ENCODE data around the gene CABLES1.
"Not testable (repeated sequence)": the region's sequence is repeated elsewhere in the genome, so short reads cannot be mapped to it uniquely, and the experiment has no call there.

The CABLES1 gene

DNA sequence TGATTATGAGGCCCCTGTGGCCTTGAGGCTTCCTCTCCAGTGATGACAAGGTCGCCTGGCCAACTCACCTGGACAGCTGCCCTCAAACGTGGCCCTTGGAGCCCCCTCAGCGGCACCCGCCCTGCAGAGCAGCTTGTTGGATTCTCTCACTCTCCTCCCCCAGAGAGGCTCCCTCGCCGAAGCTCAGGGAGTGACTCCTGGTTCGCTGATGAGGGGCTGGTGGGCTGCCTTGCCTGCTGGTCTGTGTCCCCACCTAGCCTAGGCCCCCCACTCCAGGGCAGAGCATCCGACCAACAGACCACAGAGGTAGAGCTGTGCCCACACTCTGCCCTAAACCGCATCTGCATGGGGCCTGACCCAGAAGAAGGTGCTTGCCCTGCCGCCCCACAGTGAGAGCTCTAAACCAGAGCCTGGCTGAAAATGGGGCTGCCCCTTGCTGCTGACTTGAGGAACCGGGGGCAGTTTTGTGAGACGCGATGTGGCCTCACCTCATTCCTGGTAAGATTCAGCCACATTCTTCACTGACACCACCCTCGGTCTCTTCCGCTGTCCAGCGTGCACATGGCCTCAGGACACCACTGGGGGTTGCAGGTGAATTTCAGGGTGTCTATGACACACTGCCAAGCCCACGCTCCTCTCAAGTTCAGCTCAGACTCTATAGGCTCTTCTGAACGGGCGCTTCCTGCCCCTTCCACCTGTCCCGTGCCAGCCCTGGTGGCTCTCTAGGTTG lies 131.6 kb downstream of the CABLES1 start:
- DNase-seq (ENCODE audit: low read depth in 2 of 2), result no peak

DNA sequence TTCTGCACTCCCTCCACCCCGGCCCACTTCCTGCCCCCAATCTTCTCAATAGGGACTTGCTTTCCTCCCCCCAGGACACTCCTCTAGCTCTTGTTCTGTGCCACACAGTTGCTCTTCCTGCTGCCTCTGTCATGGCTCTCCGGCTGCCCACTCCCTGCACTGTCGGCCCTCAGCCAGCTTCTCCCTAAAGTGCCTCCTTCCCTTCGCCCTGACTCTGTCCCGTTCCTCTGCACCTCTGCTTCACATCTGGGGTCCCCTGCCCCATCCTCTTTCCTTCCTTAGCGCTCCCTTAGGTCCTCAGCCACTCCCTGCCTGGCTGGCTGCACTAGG lies 132.1 kb downstream of the CABLES1 start:
- DNase-seq (ENCODE audit: low read depth in 2 of 2), result no peak

DNA sequence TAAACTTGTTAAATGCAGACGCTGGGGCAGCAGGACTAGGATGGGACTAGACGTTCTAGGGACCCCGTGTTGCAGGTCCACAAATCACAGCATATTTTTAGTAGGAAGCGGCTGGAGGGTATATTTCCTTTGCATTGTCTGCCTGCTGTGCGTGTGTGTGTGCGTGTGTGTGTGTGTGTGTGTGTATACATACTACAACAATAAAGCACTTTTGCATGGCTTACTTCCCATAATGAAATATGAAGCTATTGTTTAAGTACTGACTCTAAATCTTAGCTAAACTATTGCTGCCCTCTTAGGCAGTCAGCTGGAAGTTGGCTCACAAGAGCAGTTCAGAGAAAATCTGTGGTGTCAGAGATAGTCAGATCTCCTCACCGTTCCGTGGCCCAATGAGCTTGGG lies 133.4 kb downstream of the CABLES1 start:
- DNase-seq (ENCODE audit: low read depth in 2 of 2), result no peak

DNA sequence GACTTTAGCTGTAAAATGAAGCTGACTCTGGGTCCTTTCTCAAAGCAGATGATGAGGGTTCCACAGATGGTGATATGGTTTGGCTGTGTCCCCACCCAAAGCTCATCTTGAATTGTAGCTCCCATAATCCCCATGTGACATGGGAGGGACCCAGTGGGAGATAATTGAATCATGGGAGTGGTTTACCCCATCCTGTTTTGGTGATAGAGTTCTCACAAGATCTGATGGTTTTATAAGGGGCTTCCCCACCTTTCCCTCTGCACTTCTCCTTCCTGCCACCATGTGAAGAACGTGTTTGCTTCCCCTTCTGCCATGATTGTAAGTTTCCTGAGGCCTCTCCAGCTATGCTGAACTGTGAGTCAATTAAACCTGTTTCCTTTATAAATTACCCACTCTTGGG lies 133.8 kb downstream of the CABLES1 start:
- not testable (repeated sequence) for DNase-seq (ENCODE audit: low read depth in 2 of 2)

DNA sequence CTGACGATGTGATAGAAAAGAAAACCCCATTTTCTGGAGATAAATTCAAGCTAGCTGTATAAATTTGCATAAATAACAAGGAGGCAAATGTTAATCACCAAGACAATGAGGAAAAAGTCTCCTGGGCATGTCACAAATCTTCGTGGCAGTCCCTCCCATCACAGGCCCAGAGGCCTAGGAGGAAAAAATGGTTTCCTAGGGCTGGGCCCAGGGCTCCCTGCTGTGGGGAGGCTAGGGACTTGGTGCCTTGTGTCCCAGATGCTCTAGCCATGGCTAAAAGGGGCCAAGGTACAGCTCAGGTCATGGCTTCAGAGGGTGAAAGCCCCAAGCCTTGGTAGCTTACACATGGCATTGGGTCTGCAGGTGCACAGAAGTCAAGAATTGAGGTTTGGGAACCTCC lies 134.6 kb downstream of the CABLES1 start:
- DNase-seq (ENCODE audit: low read depth in 2 of 2), result no peak

DNA sequence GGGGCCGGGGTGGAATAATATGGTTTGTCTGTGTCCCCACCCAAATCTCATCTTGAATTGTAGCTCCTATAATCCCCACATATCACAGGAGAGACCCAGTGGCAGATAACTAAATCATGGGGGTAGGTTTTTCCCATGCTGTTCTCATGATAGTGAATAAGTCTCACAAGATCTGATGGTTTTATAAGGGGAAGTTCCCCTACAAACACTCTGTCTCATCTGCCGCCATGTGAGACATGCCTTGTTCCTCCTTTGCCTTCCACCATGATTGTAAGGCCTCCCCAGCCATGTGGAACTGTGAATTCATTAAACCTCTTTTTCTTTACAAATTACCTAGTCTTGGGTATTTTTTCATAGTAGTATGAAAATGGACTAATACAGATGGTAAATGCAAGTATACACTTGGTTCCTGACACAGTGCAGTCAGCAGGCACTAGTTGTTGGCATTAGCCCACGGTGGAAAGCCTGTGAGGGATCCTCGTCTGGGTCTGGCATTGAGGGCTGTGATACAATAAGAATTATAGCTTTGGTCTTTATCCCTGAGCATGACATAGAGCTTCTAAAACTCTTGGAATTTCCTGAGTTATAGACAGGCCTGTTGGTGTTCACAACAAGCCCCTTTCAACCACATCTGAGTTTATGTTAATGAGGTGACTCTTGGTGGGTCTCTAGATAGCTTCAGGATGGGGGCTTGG lies 135.8 kb downstream of the CABLES1 start:
- DNase-seq (ENCODE audit: low read depth in 2 of 2), result no peak

DNA sequence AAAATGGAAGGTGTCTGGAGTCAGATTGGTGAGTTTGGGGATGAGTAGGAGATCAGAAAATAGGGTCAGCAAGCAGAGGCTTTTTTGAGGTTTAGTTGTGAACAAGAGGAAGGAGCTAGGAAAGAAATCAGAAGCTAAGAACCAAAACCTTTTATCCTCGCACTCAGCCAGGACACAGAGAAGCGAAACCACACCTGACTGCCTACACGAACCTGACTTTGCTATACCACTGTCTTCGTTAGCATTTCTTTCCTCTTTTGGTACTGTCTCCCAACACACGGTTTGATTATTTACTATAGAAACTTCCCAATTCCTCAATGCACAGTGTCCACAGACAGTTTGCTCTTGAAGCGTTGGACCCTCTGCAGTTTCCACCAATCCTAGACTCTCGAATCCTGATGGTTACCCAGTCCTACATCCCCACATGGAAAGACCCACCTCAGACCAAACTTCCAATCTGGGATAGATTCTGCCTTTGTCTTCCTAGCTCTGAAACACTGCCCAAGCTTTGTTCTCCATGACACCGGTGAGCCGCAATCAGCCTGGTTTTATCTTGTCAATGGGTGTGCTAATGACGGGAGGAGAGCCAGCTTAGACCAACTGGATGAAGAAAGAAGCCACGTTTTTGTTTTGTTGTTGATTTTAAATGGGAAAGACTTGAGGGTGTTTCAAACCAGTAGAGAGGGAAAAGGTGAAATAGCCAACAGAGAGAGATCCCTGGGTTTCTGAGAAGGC lies 137.4 kb downstream of the CABLES1 start:
- DNase-seq (ENCODE audit: low read depth in 2 of 2), result no peak

DNA sequence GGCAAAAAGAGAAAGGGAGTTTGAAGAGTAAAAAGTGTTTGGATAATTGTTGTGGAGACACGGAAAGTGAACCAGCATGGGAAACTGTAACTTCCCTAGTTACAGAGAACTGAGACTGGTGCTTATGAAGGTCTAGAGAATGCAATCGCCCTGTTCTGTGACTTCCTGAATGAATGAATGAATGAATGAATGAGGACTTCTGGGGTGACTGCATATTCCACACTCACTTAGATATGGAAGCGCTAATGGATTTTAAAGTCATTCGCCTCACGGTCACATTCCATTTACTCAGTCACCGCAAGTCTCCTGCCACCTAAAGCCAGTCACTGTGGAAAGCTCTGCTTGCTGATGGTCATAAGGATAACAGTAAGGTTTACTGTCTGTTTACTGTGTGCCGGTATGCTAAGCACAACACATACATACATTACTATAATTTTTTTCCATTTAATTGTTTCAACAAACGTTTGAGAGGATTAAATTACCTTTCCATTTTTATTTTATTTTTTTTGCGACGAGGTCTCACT lies 138.2 kb downstream of the CABLES1 start:
- DNase-seq (ENCODE audit: low read depth in 2 of 2), result no peak

DNA sequence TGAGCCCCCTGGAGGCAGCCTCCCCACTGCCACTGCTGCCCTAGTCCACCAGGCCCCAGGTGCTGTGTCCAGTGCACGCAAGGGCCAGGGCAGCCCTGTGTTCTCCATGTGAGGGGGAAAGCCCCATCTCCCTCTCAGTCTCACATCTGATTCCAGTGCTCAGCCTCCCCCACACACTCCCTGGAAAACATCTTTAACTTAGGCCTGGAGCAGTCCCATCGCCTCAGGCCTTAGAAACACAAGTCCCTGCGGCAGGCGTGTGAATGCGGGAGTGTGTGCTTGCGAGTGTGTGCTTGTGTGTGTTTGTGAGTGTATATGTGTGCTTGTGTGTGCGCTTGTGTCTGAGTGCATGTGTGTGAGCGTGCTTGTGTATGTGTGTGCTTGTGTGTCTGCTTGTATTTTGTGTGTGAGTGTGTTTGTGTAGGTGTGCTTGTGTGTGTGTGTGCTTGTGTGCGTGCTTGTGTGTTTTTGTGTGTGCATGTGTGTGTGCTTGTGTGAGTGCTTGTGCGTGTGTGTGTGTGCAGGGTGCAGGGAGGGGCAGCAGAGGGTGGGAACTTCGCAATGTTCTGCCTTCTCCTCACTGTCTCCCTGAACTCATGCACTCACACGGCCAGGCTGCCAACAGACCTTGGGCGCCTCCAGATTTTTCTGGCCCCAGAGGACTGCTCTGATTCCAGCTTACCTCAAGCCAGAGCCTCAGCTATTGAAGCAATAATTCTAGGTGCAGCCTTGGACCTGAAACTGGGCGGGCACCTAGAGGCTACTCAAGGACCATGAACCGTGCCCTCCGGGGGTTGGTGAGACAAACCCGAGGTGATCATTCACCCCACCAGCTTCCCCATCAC lies 139.6 kb downstream of the CABLES1 start:
- DNase-seq (ENCODE audit: low read depth in 2 of 2), result no peak

DNA sequence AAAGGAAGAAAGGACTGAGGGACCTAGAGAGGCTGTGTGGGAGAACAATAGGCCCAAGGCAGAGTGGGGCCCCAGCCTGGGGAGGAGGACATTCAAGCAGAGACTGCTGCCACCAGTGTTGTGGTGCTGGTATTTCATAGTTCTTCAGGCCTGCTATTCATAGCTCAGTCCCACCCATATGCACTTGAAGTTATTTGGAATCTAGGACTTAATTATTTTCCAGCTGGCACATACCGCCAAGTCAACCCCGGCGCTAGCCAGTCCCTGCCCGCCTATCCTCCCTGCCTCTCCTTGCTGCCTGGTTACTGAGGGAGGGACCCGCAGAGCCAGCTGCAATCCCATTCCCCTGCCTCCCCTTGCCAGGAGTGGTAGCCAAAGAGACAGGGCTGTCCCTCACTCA lies 141.2 kb downstream of the CABLES1 start:
- no peak for DNase-seq (ENCODE audit: low read depth in 2 of 2)

DNA sequence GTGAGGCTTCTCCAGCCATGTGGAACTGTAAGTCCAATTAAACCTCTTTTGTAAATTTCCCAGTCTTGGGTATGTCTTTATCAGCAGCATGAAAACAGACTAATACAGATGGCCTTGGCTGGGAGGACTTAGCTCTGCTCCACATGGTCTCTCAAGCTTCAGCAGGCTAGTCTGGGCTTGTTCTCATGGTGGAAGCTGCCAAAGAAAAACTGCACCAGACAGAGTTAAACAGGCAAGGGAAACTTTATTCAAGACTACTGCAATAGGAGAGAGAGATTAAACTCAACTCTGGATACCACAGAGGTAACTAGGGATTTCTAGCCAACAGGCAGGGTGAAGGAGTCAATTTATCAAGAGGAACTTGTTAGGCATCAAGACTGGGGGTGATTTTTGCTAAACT lies 142.1 kb downstream of the CABLES1 start:
- no peak for DNase-seq (ENCODE audit: low read depth in 2 of 2)

DNA sequence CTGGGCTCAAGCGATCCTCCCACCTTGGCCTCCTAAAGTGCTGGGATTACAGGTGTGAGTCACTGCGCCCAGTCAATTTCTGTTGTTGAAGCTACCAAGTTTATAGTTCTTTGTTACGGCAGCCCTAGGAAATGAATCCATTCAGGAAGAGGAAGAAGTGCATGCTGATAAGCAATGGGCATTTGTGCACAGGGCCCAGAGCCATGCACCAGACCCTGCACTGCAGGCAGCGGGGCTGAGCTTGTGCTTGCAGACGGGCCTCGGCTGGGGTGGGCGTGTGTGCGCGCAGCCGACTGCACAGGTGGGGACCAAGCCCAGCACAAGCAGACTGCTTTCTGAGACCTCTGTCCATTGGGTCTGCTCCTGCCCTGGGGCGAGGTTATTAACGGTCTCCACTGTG lies 144.6 kb downstream of the CABLES1 start:
- no peak for DNase-seq (ENCODE audit: low read depth in 2 of 2)

DNA sequence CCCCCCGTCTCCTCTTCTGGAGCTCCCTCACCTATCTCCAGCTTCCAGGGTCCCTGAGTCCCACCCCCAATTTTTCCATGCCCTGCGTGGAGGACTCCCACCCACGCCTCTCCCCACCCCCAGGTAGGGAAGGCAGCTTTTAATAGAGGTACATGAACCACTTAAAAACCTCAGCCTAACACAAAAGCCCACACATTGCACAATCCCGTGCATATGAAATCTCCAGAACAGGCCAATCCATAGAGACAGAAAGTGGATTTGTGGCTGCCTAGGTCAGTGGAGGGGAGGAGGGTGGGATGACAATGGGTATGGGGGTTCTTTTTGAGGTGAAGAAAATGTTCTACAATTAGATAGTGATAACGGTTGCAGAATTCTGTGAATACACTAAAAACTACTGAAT lies 145.6 kb downstream of the CABLES1 start:
- DNase-seq (ENCODE audit: low read depth in 2 of 2), result no peak

DNA sequence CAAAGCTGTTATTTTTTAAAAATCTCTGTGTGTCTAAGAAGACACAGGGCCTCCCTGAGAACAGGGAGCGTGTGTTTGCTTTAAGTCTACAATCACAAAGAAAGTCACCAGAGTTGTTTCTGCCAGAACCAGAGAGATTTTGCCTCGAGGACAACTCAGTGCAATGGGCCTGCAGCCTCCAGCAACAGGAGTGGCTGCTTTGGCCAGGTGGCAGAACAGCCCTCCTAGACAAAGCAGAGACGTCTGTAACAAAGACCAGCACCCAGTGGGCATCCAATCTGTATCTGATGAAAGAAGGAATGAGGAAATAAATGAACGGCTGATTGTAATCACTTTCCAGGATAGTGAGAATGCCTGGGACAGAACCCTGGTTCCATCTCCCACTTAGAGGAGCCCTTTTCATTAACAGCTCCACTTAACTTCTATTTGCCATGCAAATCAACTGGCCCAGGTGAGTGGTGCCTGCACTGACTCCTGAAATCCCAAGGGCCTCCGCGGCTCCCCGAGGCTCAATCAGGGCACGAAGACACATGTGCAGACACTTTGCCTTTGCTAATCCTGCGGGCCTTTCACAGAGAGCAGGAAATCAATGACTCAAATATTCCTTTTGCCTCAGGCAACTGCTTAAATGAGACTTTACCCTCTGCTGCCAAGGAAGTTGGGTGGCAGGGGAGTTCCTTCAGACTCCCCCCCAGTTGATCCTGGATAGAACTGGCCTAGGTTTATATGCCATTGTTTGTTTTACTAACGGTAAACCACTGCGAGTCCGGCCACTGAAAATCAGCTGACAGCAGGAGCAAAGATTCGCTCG lies 146.5 kb downstream of the CABLES1 start:
- no peak for DNase-seq (ENCODE audit: low read depth in 2 of 2)

DNA sequence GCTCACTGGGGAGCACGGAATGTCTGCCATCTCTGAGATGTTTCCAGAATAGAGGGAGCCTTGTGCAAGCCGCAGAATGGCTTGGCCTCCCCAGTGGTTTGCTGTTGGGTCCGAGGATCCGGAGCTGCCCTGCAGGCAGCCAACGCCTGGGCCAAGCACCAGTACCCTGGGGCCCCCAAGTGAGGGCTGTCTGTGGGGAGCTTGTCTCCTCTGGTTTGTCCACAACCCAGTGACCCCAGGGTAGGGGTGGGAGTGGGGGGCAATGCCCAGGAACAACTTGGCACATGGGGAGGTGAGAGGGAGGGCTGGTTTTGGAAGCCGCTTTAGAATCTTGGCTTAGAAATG lies 147.1 kb downstream of the CABLES1 start:
- no peak for DNase-seq (ENCODE audit: low read depth in 2 of 2)

DNA sequence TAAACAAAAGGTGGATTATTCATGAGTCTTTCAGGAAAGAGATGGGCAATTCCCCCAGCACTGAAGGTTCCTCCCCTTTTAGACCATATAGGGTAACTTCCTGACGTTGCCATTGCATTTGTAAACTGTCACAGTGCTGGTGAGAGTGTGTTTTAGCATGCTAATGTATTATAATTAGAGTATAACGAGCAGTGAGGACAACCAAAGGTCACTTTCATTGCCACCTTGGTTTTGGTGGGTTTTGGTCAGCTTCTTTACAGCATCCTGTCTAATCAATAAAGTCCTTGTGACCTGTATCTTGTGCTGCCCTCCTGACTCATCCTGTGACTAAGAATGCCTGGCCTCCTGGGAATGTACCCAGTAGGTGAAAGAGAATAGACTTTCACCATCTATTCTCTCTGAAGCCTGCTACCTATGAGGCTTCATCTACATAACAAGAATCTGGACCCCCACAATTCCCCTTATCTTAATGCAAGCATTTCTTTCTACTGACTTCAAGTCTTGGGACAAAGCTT lies 148.7 kb downstream of the CABLES1 start:
- DNase-seq (ENCODE audit: low read depth in 2 of 2), result peak in 1 of 2 donors; percentile 27

DNA sequence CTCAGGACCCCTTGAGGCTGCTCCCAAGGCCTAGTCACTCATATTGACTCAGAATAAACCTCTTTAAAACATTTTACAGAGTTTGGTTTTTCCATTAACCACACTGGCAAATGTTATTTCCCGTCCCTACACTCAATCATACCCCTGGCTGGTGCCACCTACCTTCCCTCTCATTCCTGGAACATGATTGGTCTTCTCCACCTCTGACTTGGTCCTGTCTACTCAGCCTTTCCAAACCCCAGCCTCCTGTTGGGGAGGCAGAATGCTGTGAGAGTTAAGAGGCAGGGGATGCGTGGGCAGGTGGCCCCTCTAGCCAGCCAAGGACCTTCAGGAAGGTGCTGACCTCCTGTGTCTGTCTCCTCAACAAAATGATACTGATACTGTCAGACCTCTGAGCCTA lies 149.3 kb downstream of the CABLES1 start:
- no peak for DNase-seq (ENCODE audit: low read depth in 2 of 2)

DNA sequence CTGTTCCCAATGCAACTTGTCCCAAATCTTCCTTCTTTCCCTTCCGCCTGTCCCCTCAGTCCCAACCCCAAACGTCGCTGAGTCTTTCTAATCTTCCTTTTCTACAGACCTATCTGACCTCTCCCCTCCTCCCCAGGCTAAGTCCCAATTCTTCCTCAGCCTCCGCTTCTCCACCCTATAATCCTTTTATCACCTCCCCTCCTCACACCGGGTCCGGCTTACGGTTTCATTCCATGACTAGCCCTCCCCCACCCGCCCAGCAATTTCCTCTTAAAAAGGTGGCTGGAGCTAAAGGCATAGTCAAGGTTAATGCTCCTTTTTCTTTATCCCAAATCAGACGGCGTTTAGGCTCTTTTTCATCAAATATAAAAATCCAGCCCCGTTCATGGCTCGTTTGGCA lies 150.3 kb downstream of the CABLES1 start:
- DNase-seq (ENCODE audit: low read depth in 2 of 2), result not testable (repeated sequence)

DNA sequence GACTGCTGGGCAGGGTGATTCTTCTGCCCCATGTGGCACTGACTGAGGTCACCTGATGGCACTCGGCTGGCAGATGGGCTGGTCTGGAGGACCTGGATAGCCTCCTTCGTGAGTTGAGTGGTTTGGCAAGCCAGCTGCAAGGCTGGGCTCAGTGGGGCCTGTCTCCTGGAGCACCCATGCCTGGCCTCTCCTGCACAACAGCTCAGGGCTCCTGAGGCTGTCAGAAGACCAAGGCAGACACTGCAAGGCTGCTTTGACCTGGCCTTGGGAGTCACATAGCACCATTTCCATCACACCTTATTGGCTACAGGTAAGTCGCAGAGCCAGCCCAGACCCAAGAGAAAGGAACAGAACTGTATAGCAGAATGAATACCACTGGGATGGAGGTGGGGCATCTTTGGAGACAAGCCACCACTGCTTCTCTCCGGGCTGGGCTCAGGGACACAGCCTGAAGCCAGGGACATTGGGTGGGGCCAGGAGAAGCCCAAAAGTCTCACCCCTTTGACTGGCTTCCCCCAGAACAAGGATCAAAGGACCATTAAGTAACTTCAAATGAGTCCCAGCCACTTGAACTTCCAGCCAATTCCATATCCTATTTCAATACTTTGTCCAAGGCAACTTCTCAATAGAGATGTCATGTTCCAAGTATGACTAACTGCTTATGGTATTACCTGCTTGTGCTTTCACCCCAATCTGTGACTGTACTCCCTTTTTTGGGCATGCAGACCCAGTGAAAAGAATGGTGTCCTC lies 156.3 kb downstream of the CABLES1 start:
- DNase-seq (ENCODE audit: low read depth in 2 of 2), result no peak

DNA sequence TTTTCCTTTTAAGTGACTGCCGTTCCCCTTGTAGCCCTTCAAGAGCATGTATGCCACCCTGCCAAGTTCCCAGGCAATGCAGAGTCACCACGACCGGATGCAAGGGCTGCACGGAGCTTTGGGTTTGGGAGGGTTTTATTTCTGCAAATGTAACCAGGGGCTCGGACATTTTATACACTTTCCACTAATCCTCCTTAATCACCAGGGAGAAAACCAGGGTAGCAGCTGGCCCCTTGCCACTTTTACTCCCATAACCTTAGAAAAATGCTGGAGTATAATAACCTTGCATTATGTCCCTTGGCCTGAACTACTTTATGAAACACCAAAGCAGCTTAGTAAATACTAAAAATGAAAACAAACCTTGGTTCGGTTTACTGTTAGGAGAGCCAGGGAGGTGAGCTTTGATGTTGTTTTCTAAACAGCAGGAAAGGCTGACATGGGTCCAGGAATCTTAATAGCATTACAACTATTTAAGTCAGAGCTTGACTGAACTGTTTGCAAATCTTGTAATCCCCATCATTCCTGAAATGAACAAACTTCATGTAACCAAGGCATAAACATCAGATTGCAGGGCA lies 165.0 kb downstream of the CABLES1 start:
- DNase-seq (ENCODE audit: low read depth in 2 of 2), result no peak
